ENCODE data around the gene MTOR.

The MTOR gene

GRCh38 chr1:11245248-11245647 is 17.1 kb downstream of the MTOR start:
- DNase-seq (ENCODE audit: low spot score): no peak
- in situ Hi-C loops (cut with MboI; ENCODE audit: low sequenced_read_pairs, unreplicated experiment): no loop called here
- TF ChIP-seq, protein P1, sequence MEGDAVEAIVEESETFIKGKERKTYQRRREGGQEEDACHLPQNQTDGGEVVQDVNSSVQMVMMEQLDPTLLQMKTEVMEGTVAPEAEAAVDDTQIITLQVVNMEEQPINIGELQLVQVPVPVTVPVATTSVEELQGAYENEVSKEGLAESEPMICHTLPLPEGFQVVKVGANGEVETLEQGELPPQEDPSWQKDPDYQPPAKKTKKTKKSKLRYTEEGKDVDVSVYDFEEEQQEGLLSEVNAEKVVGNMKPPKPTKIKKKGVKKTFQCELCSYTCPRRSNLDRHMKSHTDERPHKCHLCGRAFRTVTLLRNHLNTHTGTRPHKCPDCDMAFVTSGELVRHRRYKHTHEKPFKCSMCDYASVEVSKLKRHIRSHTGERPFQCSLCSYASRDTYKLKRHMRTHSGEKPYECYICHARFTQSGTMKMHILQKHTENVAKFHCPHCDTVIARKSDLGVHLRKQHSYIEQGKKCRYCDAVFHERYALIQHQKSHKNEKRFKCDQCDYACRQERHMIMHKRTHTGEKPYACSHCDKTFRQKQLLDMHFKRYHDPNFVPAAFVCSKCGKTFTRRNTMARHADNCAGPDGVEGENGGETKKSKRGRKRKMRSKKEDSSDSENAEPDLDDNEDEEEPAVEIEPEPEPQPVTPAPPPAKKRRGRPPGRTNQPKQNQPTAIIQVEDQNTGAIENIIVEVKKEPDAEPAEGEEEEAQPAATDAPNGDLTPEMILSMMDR (IDR thresholded peaks at IDR 0.05; ENCODE audit: borderline replicate concordance, control extremely low read depth, extremely low read depth, insufficient read depth, missing control alignments): no peak

DNA sequence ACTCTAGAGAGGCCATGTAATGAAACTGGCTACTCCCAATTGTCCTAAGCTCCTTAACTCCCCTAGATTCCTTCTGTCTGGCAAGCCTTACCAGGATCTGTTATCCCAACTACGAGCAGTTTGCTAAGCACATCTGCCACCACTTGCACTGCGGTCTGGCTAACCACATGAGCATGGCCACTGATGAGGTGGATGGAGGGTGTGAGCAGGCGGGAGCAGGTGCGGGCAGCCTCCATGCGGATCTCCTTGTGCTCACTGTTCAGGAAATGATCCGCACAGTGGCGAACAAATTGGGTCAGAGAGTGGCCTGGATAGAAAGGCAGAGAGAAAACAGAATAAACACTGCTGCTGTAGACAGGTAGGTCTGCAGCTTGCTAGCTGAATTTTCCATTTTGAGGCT is 24.0 kb downstream of the MTOR start:
- no peak for DNase-seq (ENCODE audit: low spot score)
- TF ChIP-seq, protein P1 (IDR thresholded peaks at IDR 0.05; ENCODE audit: borderline replicate concordance, control extremely low read depth, extremely low read depth, insufficient read depth, missing control alignments): no peak
- in situ Hi-C loops (cut with MboI; ENCODE audit: low sequenced_read_pairs, unreplicated experiment): no loop called here

GRCh38 chr1:11237356-11237755 is 25.0 kb downstream of the MTOR start:
- TF ChIP-seq, protein P1 (IDR thresholded peaks at IDR 0.05; ENCODE audit: borderline replicate concordance, control extremely low read depth, extremely low read depth, insufficient read depth, missing control alignments): no peak

GRCh38 chr1:11233208-11233607 is 29.1 kb downstream of the MTOR start:
- in situ Hi-C loops (cut with MboI; ENCODE audit: low sequenced_read_pairs, unreplicated experiment): no loop called here
- TF ChIP-seq, protein P1 (IDR thresholded peaks at IDR 0.05; ENCODE audit: borderline replicate concordance, control extremely low read depth, extremely low read depth, insufficient read depth, missing control alignments): no peak
- no peak for DNase-seq (ENCODE audit: low spot score)

More at GRCh38 chr1:11237356-11237755, 25.0 kb downstream of the MTOR start:
- no peak for DNase-seq (ENCODE audit: low spot score)
- in situ Hi-C loops (cut with MboI; ENCODE audit: low sequenced_read_pairs, unreplicated experiment): no loop called here

DNA sequence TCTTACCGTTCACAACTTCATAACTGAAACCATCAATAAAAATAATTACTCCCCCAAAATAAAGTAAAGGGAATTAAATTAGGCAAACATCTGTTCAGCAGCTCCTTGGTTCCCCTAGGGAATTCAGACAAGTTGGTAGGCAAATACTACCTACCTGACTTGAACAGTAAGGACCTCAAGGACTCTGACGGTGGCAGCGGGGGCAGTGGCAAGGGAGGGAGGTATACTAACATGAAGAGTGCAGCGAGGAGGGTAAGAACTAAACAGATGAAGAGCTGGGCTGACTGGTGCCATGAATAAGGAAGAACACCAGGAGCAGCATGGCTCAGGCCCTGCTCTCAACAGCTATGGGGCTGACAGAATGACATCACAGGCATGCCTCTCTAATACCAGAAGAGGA is 33.1 kb downstream of the MTOR start:
- TF ChIP-seq, protein P1 (IDR thresholded peaks at IDR 0.05; ENCODE audit: borderline replicate concordance, control extremely low read depth, extremely low read depth, insufficient read depth, missing control alignments): no peak
- DNase-seq (ENCODE audit: low spot score): no peak

DNA sequence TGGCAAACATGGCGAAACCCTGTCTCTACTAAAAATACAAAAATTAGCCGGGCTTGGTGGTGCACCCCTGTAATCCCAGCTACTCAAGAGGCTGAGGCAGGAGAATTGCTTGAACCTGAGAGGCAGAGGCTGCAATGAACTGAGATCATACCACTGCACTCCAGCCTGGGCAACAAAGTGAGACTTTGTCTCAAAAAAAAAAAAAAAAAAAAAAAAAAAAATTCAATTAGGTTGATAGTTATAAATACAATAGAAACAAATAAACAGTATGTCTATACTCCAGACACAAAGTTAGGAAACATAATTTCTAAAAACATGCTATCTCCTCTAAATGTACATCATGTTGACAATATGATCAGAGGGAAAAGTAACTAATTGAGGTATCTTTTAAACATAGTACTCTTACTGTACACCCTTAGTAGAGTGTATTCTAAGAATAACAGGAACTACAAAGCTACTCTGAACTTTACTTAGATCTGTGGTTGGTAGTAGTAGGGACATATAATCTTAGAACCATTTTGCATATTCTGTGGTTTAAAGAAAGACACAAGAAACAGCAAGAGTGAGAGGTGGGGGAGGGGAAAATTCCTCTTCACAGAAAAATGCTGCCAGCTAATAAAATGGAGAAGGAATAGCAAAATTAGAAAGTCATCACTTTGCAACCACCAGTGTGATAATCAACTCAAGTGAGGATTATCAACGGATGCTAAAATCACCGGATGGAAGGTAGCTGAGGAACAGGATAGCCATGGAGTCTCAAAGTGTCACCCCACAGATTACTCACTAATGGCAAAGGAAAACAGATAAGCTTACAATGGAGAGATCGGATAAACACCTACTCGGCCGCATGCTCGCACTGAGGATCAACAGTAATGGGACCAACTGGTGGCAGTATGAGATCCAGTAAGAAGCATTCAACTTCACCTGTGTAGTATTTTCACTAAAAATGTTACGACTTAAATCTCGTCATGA is 35.0 kb downstream of the MTOR start:
- TF ChIP-seq, protein P1 (IDR thresholded peaks at IDR 0.05; ENCODE audit: borderline replicate concordance, control extremely low read depth, extremely low read depth, insufficient read depth, missing control alignments): no peak
- peak; percentile 45 for DNase-seq (ENCODE audit: low spot score)
- in situ Hi-C loops (cut with MboI; ENCODE audit: low sequenced_read_pairs, unreplicated experiment): no loop called here

More for the DNA sequence above, 33.1 kb downstream of the MTOR start:
- in situ Hi-C loops (cut with MboI; ENCODE audit: low sequenced_read_pairs, unreplicated experiment): no loop called here

Data from GM13976 (cell line).